Smooth muscle cell of the brain vasculature (primary cell): Measurements from ENCODE around the gene CARMIL1.
"Not testable (repeated sequence)": the region's sequence is repeated elsewhere in the genome, so short reads cannot be mapped to it uniquely, and the experiment has no call there.

Experiments used
- DNase-seq: peaks from one replicate; pipeline ENCODE4 v3.0.0-alpha.2; 2012; ENCODE audit warnings: low read depth, low spot score

Gene CARMIL1

DNA sequence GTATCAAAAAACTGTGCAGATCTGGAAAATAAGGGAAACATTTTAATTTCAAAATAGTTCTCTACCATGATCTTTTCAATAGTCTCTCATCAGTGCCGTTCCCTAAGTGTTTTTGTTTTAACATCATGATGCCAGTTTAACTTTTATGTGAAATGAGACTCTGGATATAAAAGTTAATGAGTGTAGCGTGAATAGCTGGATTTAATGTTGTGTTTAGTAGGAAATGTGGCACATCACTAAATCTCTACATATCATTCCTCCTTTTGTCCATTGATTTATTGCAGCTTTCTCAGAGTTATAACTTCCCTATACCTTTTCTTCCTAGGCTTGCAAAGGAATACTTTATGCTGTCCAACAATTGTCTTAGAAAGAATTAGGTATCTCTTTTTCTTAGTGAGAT is 291.4 kb downstream of the CARMIL1 start:
- no peak for DNase-seq

DNA sequence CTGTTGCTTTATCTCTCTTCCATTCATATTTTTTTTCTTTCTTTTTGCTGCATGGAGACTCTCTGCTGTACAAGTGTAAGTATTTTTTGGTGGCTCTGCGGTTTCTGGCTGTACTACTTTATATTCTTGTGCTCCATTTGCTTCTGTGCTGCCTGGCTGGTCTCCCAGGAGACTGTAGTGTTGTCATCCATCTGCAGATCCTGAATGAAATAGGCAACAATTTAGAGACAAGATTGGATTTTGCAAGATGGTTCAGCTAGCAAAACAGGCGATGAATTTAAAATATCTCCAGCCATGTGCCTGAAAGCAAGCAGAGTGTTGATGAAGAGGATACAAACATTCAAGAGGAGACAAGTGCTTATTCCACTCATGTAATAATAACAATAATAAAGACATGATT is 297.7 kb downstream of the CARMIL1 start:
- no peak for DNase-seq

GRCh38 chr6:25578538-25578937 is 299.4 kb downstream of the CARMIL1 start:
- no peak for DNase-seq

- DNase-seq, result no peak
These were observed 300.3 kb downstream of the CARMIL1 start for GRCh38 chr6:25579391-25579883.

DNA sequence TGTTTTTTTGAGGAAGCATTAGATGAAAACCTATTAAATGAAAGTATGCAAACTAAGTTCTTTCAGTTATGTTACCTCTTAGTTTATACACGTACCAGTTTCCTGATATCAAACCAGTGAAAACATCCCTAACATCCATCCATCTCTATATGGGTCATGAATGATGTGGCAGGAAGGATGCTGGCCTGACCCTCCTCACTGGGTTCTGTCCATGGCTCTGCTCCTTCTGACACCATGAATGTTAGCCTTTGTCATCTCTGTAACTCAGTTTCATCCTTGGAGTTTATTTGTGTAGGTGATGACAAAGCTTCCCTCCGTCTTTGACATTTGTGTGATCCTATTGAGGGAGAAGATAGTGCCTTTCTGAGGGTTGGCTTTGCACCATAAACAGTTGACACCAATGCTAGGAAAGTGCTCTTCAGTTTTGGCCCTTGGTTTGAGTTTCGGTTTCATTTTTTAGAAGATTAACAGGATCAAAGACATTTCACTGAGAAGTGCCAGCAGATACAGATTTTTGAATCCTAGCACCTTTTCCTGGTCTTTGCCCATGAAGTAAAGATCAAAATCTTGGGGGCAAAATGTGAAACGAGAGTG is 300.8 kb downstream of the CARMIL1 start:
- no peak for DNase-seq

- no peak for DNase-seq
These were observed 302.9 kb downstream of the CARMIL1 start for GRCh38 chr6:25582101-25582500.

- no peak for DNase-seq
These were observed 303.9 kb downstream of the CARMIL1 start for GRCh38 chr6:25583099-25583498.

GRCh38 chr6:25583906-25584305 is 304.7 kb downstream of the CARMIL1 start:
- DNase-seq, result no peak

- no peak for DNase-seq
These were observed 306.1 kb downstream of the CARMIL1 start for GRCh38 chr6:25585225-25585624.

DNA sequence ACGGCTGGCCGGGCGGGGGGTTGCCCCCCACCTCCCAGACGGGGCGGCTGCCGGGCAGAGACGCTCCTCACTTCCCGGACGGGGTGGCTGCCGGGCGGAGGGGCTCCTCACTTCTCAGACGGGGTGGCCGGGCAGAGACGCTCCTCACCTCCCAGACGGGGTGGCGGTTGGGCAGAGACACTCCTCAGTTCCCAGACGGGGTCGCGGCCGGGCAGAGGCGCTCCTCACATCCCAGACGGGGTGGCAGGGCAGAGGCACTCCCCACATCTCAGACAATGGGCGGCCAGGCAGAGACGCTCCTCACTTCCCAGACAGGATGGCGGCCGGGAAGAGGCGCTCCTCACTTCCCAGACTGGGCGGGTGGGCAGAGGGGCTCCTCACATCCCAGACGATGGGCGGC is 306.9 kb downstream of the CARMIL1 start:
- not testable (repeated sequence) for DNase-seq

GRCh38 chr6:25586927-25587326 is 307.8 kb downstream of the CARMIL1 start:
- DNase-seq, result no peak

DNA sequence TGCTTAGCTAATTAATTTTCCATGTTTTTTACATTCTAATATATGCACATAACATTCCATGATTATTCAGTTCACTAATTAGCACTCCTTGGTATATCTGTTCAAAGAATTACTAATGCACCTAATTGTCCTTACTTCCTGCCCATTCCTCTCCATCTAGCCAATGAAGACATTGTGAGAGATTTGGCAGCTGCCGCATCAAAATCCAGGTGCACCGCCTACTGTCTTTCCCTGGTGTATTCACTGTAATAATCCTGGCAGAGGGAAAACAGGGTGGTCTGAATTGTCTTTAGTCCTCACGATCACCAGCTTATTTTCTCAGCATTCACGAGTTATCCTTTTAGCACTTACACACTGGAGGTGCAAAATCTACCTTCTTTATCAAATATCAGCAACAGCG is 311.8 kb downstream of the CARMIL1 start:
- DNase-seq, result no peak

DNA sequence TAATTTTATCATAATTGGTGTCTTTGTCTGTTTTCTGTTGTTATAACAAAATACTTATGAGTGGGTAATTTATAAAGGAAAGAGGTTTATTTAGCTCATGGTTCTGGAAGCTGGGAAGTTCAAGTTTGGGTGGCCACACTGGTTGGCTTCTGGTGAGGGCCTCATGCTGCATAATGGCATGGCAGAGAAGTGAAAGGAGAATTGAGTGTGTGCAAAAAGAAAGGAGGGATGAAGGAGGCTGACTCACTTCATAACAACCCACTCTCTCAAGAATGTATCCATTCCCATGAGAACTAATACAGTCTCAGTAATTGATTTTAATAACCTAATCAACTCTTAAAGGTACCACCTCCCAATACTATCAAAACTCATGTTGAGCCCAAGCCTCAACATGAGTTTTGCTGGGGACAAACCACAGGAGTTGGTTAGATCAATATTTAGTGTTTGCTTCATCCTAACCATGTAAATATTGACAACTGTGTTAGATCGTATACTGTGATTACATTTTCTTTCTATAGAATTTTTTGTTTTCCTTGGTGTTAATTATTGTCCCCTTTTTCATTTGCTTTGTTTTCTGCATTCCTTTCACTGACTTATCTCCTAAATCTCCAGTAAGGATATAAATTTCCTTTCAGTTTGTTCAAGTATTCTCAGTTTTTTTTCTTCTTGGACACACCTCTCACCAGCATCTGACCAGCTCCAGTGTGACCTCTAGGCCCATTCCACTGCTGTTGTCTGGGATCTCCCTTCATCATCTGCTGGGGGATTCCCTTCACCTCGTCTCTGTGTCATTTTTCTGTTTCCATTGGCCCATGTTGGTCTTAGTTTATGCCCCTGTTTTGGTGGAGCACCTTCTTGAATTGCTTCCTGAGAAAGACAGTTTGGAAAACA is 318.0 kb downstream of the CARMIL1 start:
- DNase-seq, result no peak

GRCh38 chr6:25599516-25600085 is 320.4 kb downstream of the CARMIL1 start:
- no peak for DNase-seq

DNA sequence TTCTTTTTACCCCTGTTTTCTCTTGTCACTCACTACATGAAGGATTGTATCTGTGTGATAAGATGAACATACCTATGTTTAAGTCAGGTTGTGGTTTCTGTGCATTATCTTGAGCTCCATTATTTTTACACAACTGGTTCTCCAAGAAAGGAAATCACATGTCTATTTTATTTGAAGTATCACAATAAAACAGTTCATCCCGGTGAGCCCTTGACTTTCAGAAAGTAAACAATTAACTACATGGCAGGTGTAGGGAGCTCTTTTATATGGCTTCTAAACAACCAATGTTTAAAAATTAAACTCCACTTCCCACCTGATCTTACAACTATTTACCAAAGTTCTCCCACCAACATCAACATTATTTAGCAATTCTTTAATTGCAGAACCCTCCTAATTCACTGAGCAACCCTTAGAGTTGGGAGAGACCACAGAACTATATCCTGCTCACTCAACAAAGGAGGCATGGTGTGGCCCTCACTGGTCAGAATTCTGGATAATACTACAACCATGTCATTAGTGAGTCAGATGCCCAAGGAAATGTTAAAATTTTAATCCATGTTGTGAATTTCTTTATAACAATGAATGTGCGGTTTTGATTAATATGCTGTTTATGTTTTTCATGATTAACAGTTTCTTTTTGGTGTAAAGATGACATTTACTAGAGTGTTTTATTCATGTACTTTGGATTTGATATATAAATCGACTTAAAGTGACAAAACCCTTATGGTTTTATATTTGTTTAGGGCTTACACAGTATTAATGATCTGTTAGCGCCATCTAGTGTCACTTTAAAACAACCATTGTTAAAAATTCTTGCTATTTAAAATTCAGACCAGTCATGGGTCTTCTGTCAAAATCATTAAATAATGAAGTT is 322.9 kb downstream of the CARMIL1 start:
- DNase-seq, result peak; percentile 18

GRCh38 chr6:25602674-25602982 is 323.5 kb downstream of the CARMIL1 start:
- DNase-seq, result no peak

DNA sequence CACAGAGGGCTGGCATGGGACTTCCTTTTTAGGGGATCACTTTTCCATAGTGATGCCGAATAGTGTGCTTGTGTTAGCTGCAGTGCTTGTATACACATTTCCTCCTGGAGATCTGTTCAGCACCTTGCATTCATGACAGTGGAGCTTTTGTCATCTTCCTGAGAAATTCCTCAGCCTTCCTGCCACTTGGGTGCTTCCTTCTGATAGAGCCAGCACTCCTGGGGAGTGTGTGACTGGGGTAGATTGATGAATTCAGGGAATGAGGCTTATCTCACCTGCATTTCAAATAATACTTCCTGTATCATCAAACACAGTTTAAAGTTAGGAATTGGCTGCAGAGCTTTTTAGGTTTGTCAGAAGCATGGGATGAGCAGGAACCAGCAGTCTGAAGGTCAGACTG is 324.1 kb downstream of the CARMIL1 start:
- DNase-seq, result no peak

GRCh38 chr6:25606151-25606550 is 327.0 kb downstream of the CARMIL1 start:
- no peak for DNase-seq

GRCh38 chr6:25608558-25609174 is 329.5 kb downstream of the CARMIL1 start:
- DNase-seq, result no peak

- DNase-seq, result no peak
These were observed 333.5 kb downstream of the CARMIL1 start for GRCh38 chr6:25612666-25613065.

DNA sequence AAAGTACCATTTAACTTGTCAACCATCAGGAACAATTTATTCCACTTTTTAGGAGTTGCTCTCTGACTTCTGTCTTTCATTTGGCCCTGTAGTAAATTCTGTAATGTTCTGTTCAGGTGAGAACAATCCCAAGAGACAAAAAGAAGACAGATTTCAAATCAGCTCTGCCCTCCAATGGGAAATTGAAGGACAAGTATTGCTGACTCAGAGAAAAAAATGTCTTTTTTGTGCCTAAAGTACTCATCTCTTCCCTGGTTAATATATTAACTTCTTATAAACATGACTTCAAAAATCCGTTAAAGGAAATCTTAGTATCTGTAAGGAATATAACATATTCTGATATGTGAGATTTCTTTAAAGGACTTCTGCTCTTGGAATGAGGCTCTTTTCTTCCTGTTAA is 334.2 kb downstream of the CARMIL1 start:
- no peak for DNase-seq
